ENCODE data around the gene SCG3. TPM values are rescaled to one million over a fixed set of nuclear protein-coding genes. Genes with fewer than 3 reads are reported as not detected.
A peak's percentile ranks its signal among the peaks of the same experiment; 100 is the strongest.

SCG3 gene
- total and polyA plus RNA-seq, 2 of the 13 experiments (the other 11 are each of a cell fraction or from before 2014, with no cell fraction given) = not detected

DNA sequence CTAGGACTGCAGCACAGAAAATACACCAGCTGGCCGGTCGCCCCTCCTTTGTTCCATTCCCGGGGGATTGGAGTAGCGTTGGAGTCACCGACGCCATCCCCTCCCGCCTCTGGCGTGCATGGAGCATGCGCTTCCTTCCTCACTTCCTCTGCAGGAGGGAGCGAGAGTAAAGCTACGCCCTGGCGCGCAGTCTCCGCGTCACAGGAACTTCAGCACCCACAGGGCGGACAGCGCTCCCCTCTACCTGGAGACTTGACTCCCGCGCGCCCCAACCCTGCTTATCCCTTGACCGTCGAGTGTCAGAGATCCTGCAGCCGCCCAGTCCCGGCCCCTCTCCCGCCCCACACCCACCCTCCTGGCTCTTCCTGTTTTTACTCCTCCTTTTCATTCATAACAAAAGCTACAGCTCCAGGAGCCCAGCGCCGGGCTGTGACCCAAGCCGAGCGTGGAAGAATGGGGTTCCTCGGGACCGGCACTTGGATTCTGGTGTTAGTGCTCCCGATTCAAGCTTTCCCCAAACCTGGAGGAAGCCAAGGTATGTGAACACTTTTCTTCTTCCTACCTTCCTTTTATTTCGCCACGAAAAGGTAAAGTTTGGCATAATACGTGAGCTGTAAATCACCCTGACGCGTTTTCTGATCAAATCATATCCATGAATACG lies at the start of gene SCG3 (continued):
- TF ChIP-seq, protein P1, sequence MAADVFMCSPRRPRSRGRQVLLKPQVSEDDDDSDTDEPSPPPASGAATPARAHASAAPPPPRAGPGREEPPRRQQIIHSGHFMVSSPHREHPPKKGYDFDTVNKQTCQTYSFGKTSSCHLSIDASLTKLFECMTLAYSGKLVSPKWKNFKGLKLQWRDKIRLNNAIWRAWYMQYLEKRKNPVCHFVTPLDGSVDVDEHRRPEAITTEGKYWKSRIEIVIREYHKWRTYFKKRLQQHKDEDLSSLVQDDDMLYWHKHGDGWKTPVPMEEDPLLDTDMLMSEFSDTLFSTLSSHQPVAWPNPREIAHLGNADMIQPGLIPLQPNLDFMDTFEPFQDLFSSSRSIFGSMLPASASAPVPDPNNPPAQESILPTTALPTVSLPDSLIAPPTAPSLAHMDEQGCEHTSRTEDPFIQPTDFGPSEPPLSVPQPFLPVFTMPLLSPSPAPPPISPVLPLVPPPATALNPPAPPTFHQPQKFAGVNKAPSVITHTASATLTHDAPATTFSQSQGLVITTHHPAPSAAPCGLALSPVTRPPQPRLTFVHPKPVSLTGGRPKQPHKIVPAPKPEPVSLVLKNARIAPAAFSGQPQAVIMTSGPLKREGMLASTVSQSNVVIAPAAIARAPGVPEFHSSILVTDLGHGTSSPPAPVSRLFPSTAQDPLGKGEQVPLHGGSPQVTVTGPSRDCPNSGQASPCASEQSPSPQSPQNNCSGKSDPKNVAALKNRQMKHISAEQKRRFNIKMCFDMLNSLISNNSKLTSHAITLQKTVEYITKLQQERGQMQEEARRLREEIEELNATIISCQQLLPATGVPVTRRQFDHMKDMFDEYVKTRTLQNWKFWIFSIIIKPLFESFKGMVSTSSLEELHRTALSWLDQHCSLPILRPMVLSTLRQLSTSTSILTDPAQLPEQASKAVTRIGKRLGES (CRISPR knock-in tag; IDR thresholded peaks at IDR 0.05; ENCODE audit: borderline replicate concordance) = no peak; the same call in 1 of the 2 replicates
- TF ChIP-seq, protein P2, sequence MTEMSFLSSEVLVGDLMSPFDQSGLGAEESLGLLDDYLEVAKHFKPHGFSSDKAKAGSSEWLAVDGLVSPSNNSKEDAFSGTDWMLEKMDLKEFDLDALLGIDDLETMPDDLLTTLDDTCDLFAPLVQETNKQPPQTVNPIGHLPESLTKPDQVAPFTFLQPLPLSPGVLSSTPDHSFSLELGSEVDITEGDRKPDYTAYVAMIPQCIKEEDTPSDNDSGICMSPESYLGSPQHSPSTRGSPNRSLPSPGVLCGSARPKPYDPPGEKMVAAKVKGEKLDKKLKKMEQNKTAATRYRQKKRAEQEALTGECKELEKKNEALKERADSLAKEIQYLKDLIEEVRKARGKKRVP (CRISPR knock-in tag; IDR thresholded peaks at IDR 0.05) = no peak
- no peak for TF ChIP-seq MBNL3 (CRISPR knock-in tag; conservative IDR thresholded peaks at IDR 0.05)
- TF ChIP-seq KDM4B (CRISPR knock-in tag; IDR thresholded peaks at IDR 0.05) = 0 out of 2 replicates have a peak, but pooled peaks have one; percentile 71
- TF ChIP-seq SNAPC2 (CRISPR knock-in tag; IDR thresholded peaks at IDR 0.05) = 0 out of 2 replicates have a peak, but pooled peaks have one; percentile 65
- no peak for TF ChIP-seq ATF5 (CRISPR knock-in tag; IDR thresholded peaks at IDR 0.05; ENCODE audit: low read depth)
- TF ChIP-seq, protein P3, sequence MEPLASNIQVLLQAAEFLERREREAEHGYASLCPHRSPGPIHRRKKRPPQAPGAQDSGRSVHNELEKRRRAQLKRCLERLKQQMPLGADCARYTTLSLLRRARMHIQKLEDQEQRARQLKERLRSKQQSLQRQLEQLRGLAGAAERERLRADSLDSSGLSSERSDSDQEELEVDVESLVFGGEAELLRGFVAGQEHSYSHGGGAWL (CRISPR knock-in tag; IDR thresholded peaks at IDR 0.05) = peak; percentile 90; the same call in 1 of the 2 replicates
- TF ChIP-seq ARID2 (CRISPR knock-in tag; IDR thresholded peaks at IDR 0.05; ENCODE audit: borderline replicate concordance) = 0 out of 2 replicates have a peak, but pooled peaks have one; percentile 38
- no peak for TF ChIP-seq HDAC1 (CRISPR knock-in tag; IDR thresholded peaks at IDR 0.05)
- TF ChIP-seq CAMTA2 (CRISPR knock-in tag; IDR thresholded peaks at IDR 0.05; ENCODE audit: borderline replicate concordance) = no peak
- peak; percentile 46; the same call in 1 of the 2 replicates for TF ChIP-seq FOXK1 (CRISPR knock-in tag; IDR thresholded peaks at IDR 0.05; ENCODE audit: borderline replicate concordance, low read depth)
- peak; percentile 83 for TF ChIP-seq DBP (CRISPR knock-in tag; IDR thresholded peaks at IDR 0.05; ENCODE audit: not compliant biosample characterization)
- no peak for TF ChIP-seq MXI1 (IDR thresholded peaks at IDR 0.05; ENCODE audit: borderline replicate concordance, low read depth, low read length)
- TF ChIP-seq ETV5 (CRISPR knock-in tag; IDR thresholded peaks at IDR 0.05; ENCODE audit: borderline replicate concordance) = 0 out of 2 replicates have a peak, but pooled peaks have one; percentile 19
- TF ChIP-seq THAP11 (CRISPR knock-in tag; IDR thresholded peaks at IDR 0.05) = 0 out of 2 replicates have a peak, but pooled peaks have one; percentile 39
- TF ChIP-seq ZNF343 (CRISPR knock-in tag; IDR thresholded peaks at IDR 0.05) = no peak
- no peak for TF ChIP-seq KAT2B (IDR thresholded peaks at IDR 0.05; ENCODE audit: borderline replicate concordance, low read depth, low read length)
- no peak for TF ChIP-seq RFXANK (CRISPR knock-in tag; IDR thresholded peaks at IDR 0.05)
- TF ChIP-seq ZMAT3 (CRISPR knock-in tag; conservative IDR thresholded peaks at IDR 0.05) = peak; percentile 76; the same call in 1 of the 2 replicates
- TF ChIP-seq HOMEZ (CRISPR knock-in tag; IDR thresholded peaks at IDR 0.05; ENCODE audit: low read depth) = no peak
- TF ChIP-seq SMAD3 (CRISPR knock-in tag; IDR thresholded peaks at IDR 0.05) = peak; percentile 81; the same call in 1 of the 2 replicates
- no peak for TF ChIP-seq EEA1 (CRISPR knock-in tag; IDR thresholded peaks at IDR 0.05; ENCODE audit: borderline replicate concordance)
- no peak for TF ChIP-seq TBX3 (IDR thresholded peaks at IDR 0.05; ENCODE audit: borderline replicate concordance)
